SK-N-MC (cell line): ENCODE results near the gene ATF1.

ENCODE experiments used
- EZH2 ChIP-seq: fragments of 200-600 bp; sonication (generic); IDR thresholded peaks from one replicate; pipeline ENCODE4 v1.6.1; 2017; ENCODE audit warnings: antibody characterized with exemption
- POLR2AphosphoS5 ChIP-seq: IDR thresholded peaks from 2 replicates; pipeline ENCODE4 v1.6.1; 2012; ENCODE audit warnings: mild to moderate bottlenecking, low read depth, low read length, borderline replicate concordance

DNA sequence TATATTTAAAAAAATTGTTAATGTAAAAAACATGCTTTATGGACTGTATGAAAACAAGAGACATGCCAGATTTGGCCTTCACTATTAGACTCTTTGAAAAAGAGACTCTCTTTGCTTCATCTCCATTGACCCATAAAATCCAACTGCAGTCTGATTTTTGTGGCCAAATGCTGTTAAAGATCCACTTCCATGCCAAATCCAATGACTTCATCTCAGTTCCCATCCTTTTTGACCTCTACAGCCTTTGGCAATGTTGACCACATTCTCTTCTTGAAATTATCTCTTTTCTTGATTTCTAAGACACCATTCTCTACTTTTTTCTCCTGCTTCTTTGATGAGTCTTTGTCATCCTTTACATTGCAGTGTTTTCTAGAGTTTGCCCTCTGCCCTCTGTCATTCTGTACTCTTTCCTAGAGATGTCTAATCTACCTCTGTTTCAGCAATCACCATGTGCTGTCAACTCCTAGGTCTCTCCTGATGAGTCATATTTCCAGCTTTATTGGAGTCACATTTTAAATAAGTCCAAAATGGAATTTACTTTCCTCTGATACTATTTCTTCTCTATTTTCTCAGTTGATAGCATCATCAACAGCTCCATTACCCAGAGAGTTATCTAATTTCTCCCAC, 81.2 kb downstream of the ATF1 start:
- TF ChIP-seq POLR2AphosphoS5, result no peak
- TF ChIP-seq EZH2, result no peak
